ENCODE measurements around the gene TSPO. TPM values are rescaled to one million over a fixed set of nuclear protein-coding genes. Genes with fewer than 3 reads are reported as not detected.

Gene TSPO
- total RNA-seq, 1 experiment from 2014 or later, result 308 TPM

DNA sequence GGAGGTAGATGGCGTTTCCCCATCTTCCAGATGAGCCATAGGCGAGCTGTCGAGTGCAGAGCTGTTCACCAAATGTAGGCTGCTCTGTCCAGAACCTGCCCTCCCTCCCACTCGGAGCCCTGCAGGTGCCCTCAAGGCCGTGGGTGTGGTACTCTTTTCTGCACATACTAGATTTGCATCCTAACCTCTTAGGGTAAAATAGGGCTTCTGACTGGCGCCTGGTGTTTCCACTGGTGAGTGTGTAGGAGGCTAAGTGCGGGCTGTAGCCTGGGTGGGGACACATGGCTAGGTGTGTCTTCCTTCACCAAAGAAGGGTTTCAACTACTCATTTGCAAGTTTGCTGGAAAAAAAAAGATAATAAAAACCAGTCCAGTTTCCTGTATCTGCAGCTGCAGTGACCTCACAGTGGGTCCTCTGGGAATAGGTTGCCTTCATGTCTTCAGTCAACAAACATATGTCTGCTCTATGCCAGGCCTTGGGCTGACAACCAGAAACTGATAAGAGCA, 32.4 kb upstream of the TSPO start:
- Mint-ChIP-seq H3K36me3 (ENCODE audit: insufficient read depth, unreplicated experiment) (peaks cover 12% of the 10 kb centered on the region), H3K4me1 (ENCODE audit: insufficient read depth, unreplicated experiment) (no peaks in the 10 kb centered on the region), H3K4me3 (ENCODE audit: unreplicated experiment) (no peak overlapping the region), H3K27me3 (ENCODE audit: insufficient read depth, unreplicated experiment) (no peaks in the 10 kb centered on the region), H3K9me3 (ENCODE audit: unreplicated experiment) (no peaks in the 10 kb centered on the region), H3K27ac (ENCODE audit: low read depth, unreplicated experiment) (no peak overlapping the region)
- ChIA-PET CTCF (interaction anchor here (0.6 to 0.7 kb wide), 2 partner anchors 130 to 152 kb away, joined by 3 to 4 read pairs; no protein-coding TSS in a partner anchor), POLR2A (interaction anchor here (0.9 kb wide), 1 partner anchor 29 kb away, joined by 3 read pairs; no protein-coding TSS in a partner anchor)
- TF ChIP-seq, protein P1, sequence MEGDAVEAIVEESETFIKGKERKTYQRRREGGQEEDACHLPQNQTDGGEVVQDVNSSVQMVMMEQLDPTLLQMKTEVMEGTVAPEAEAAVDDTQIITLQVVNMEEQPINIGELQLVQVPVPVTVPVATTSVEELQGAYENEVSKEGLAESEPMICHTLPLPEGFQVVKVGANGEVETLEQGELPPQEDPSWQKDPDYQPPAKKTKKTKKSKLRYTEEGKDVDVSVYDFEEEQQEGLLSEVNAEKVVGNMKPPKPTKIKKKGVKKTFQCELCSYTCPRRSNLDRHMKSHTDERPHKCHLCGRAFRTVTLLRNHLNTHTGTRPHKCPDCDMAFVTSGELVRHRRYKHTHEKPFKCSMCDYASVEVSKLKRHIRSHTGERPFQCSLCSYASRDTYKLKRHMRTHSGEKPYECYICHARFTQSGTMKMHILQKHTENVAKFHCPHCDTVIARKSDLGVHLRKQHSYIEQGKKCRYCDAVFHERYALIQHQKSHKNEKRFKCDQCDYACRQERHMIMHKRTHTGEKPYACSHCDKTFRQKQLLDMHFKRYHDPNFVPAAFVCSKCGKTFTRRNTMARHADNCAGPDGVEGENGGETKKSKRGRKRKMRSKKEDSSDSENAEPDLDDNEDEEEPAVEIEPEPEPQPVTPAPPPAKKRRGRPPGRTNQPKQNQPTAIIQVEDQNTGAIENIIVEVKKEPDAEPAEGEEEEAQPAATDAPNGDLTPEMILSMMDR (IDR thresholded peaks at IDR 0.05; ENCODE audit: unreplicated experiment), result no peak
- no TSS peak for BruUV-seq (replicated peaks)
- intact Hi-C loops (cut with micrococcal nuclease), result no loop called here
- DNase-seq (ENCODE audit: unreplicated experiment), result no peak

- BruUV-seq (replicated peaks), result no TSS peak
Measured at GRCh38 chr22:43126501-43127165, 24.7 kb upstream of the TSPO start.

DNA sequence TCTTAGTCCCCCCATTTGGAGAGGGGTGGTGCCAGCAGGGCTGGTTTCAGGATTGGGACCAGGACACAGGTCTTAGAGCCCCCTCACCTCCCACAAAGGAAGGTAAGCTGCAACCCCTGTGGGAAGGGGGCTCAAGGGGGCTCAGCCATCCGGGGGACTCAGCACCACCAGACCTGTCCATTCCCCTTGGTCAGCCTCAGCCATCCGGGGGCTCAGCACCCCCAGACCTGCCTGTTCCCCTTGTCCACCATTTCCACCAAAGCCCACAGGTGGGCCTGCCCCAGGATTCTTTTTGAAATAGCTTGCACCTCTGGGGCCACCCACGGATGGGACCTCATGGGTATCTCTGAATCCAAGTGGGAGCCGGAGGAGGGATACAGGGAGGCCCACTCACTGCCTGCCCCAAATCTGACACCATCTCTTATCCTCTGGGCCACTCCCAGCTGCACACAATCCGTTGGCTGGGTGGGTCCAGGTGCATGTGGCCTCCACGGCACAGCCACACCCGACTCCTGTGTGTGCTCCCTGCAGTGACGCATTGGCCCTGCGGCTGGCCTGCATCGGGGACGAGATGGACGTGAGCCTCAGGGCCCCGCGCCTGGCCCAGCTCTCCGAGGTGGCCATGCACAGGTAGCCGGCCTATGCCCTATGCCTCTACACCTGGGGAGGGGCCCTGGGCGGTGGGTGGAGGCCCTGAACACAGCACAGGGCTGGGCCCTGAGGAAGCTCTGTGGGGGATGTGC, 24.0 kb upstream of the TSPO start:
- H3K27me3 Mint-ChIP-seq (ENCODE audit: insufficient read depth, unreplicated experiment), result no peaks in the 10 kb centered on the region
- BruUV-seq (replicated peaks), result no TSS peak
- intact Hi-C loops (cut with micrococcal nuclease), result no loop called here
- peaks cover 28% of the 10 kb centered on the region for H3K4me1 Mint-ChIP-seq (ENCODE audit: insufficient read depth, unreplicated experiment)
- ChIA-PET CTCF (interaction anchor here (0.7 to 1.4 kb wide), 2 partner anchors 9 to 462 kb away, joined by 3 to 8 read pairs; no protein-coding TSS in a partner anchor), POLR2A (interaction anchor here (0.6 to 2.5 kb wide), 8 partner anchors 10 to 251 kb away, joined by 3 to 10 read pairs (median 4); partner anchors contain the start of genes MCAT and TTLL12)
- TF ChIP-seq, protein P1 (IDR thresholded peaks at IDR 0.05; ENCODE audit: unreplicated experiment), result no peak
- H3K4me3 Mint-ChIP-seq (ENCODE audit: unreplicated experiment), result peak overlapping the region; percentile 56
- peaks cover 31% of the 10 kb centered on the region for H3K36me3 Mint-ChIP-seq (ENCODE audit: insufficient read depth, unreplicated experiment)
- peak overlapping the region; percentile 77 for H3K27ac Mint-ChIP-seq (ENCODE audit: low read depth, unreplicated experiment)
- DNase-seq (ENCODE audit: unreplicated experiment), result peak; percentile 69
- no peaks in the 10 kb centered on the region for H3K9me3 Mint-ChIP-seq (ENCODE audit: unreplicated experiment)

More at GRCh38 chr22:43126501-43127165, 24.7 kb upstream of the TSPO start:
- ChIA-PET CTCF (interaction anchor here (0.6 to 1.4 kb wide), 3 partner anchors 10 to 462 kb away, joined by 3 to 8 read pairs (median 4); no protein-coding TSS in a partner anchor), POLR2A (interaction anchor here (0.5 to 2.5 kb wide), 6 partner anchors 9 to 195 kb away, joined by 3 to 10 read pairs (median 6); partner anchors contain the start of genes MCAT and TTLL12)
- DNase-seq (ENCODE audit: unreplicated experiment), result peak; percentile 79
- peaks cover 24% of the 10 kb centered on the region for H3K36me3 Mint-ChIP-seq (ENCODE audit: insufficient read depth, unreplicated experiment)
- no peaks in the 10 kb centered on the region for H3K9me3 Mint-ChIP-seq (ENCODE audit: unreplicated experiment)
- H3K4me1 Mint-ChIP-seq (ENCODE audit: insufficient read depth, unreplicated experiment), result peaks cover 28% of the 10 kb centered on the region
- intact Hi-C loops (cut with micrococcal nuclease), result no loop called here
- peak overlapping the region; percentile 56 for H3K4me3 Mint-ChIP-seq (ENCODE audit: unreplicated experiment)
- H3K27ac Mint-ChIP-seq (ENCODE audit: low read depth, unreplicated experiment), result peak overlapping the region; percentile 77
- H3K27me3 Mint-ChIP-seq (ENCODE audit: insufficient read depth, unreplicated experiment), result no peaks in the 10 kb centered on the region
- TF ChIP-seq, protein P1 (IDR thresholded peaks at IDR 0.05; ENCODE audit: unreplicated experiment), result no peak

- Mint-ChIP-seq H3K27me3 (ENCODE audit: insufficient read depth, unreplicated experiment) (no peaks in the 10 kb centered on the region), H3K4me1 (ENCODE audit: insufficient read depth, unreplicated experiment) (peaks cover 28% of the 10 kb centered on the region), H3K36me3 (ENCODE audit: insufficient read depth, unreplicated experiment) (peaks cover 39% of the 10 kb centered on the region), H3K4me3 (ENCODE audit: unreplicated experiment) (peak overlapping the region; percentile 56), H3K27ac (ENCODE audit: low read depth, unreplicated experiment) (peak overlapping the region; percentile 77), H3K9me3 (ENCODE audit: unreplicated experiment) (no peaks in the 10 kb centered on the region)
- no TSS peak for BruUV-seq (replicated peaks)
- DNase-seq (ENCODE audit: unreplicated experiment), result no peak
- intact Hi-C loops (cut with micrococcal nuclease), result no loop called here
- TF ChIP-seq, protein P1 (IDR thresholded peaks at IDR 0.05; ENCODE audit: unreplicated experiment), result no peak
- ChIA-PET CTCF (interaction anchor here (0.6 to 1.4 kb wide), 2 partner anchors 9 to 23 kb away, joined by 3 to 8 read pairs; no protein-coding TSS in a partner anchor), POLR2A (interaction anchor here (0.6 to 2.5 kb wide), 5 partner anchors 10 to 59 kb away, joined by 3 to 10 read pairs (median 8); partner anchors contain the start of genes MCAT and TTLL12)
Measured at GRCh38 chr22:43128116-43128515, 23.2 kb upstream of the TSPO start.

Measured in MCF 10A (cell line).